AG04449 (cell line): ENCODE results near the gene ADAMTS20.

ENCODE experiments used
- CTCF ChIA-PET: fragments of 350-600 bp; formaldehyde crosslinking; extraction: SDS; loops from one replicate; lab custom pipeline; 2021; ENCODE audit warnings: antibody characterized with exemption; lab: Yijun Ruan, JAX
- POLR2A ChIA-PET: fragments of 400-600, 350-600 bp; formaldehyde crosslinking; extraction: SDS; loops from one replicate; lab custom pipeline; 2020; ENCODE audit warnings: antibody characterized with exemption, inconsistent platforms; lab: Yijun Ruan, JAX
- DNase-seq: peaks from one replicate; pipeline ENCODE4 v3.0.0-alpha.2; 2010; ENCODE audit warnings: low read depth, low spot score
- H3K4me3 ChIP-seq: 2 replicates; pipeline ENCODE4 v1.5.1; 2011; ENCODE audit warnings: low read depth, mild to moderate bottlenecking, control low read depth, low read length
- CTCF ChIP-seq: IDR thresholded peaks from one replicate; pipeline ENCODE4 v1.5.1; 2011; ENCODE audit warnings: mild to moderate bottlenecking, moderate library complexity, low read length, control low read depth, inconsistent platforms; ENCODE audit not compliant: insufficient read depth; ENCODE audit errors: missing control alignments

ADAMTS20 gene

GRCh38 chr12:43428088-43428600 lies 123.9 kb downstream of the ADAMTS20 start:
- ChIA-PET CTCF (interaction anchor here (4.4 kb wide), 1 partner anchor 16 kb away, joined by 26 read pairs; no protein-coding TSS in a partner anchor), POLR2A (no interaction called here)
- no peak overlapping the region for H3K4me3 ChIP-seq
- TF ChIP-seq CTCF: no peak
- no peak for DNase-seq

GRCh38 chr12:43425361-43425760 lies 126.6 kb downstream of the ADAMTS20 start:
- POLR2A ChIA-PET: no interaction called here
- TF ChIP-seq CTCF: no peak
- CTCF ChIA-PET: interaction anchor here (1.0 kb wide), 1 partner anchor 20 kb away, joined by 3 read pairs; no protein-coding TSS in a partner anchor
- DNase-seq: no peak
- H3K4me3 ChIP-seq: no peak overlapping the region

- no peak overlapping the region for H3K4me3 ChIP-seq
- ChIA-PET CTCF (no interaction called here), POLR2A (no interaction called here)
- TF ChIP-seq CTCF: no peak
- DNase-seq: no peak
Observed at GRCh38 chr12:43416981-43417380, 135.0 kb downstream of the ADAMTS20 start.

GRCh38 chr12:43407816-43408645 lies 144.0 kb downstream of the ADAMTS20 start:
- no peak overlapping the region for H3K4me3 ChIP-seq
- TF ChIP-seq CTCF: no peak
- ChIA-PET POLR2A (no interaction called here), CTCF (no interaction called here)
- peak; percentile 45 for DNase-seq

- CTCF ChIA-PET: no interaction called here
- TF ChIP-seq CTCF: no peak
- no peak overlapping the region for H3K4me3 ChIP-seq
- no peak for DNase-seq
- POLR2A ChIA-PET: no interaction called here
Observed at GRCh38 chr12:43406801-43407200, 145.2 kb downstream of the ADAMTS20 start.

- no peak for DNase-seq
- POLR2A ChIA-PET: no interaction called here
- H3K4me3 ChIP-seq: no peak overlapping the region
- CTCF ChIA-PET: no interaction called here
- TF ChIP-seq CTCF: no peak
Observed at GRCh38 chr12:43402436-43402835, 149.6 kb downstream of the ADAMTS20 start.
